SK-N-MC (cell line): ENCODE measurements around the gene ADCY3.

Source experiments
- DNase-seq: peaks from one replicate; pipeline ENCODE4 v3.0.0-alpha.2; 2011; ENCODE audit warnings: low read depth, low spot score
- H3K27ac ChIP-seq: fragments of 200-600 bp; sonication (generic); 2 replicates; pipeline ENCODE4 v1.5.1; 2016; ENCODE audit warnings: mixed run types
- H3K36me3 ChIP-seq: fragments of 200-600 bp; sonication (generic); 2 replicates; pipeline ENCODE4 v1.6.1; 2017; ENCODE audit warnings: antibody characterized with exemption, low read length, mixed read lengths; ENCODE audit not compliant: insufficient read depth
- H3K4me3 ChIP-seq: fragments of 200-600 bp; sonication (generic); 2 replicates; pipeline ENCODE4 v1.5.1; 2016
- H3K9ac ChIP-seq: fragments of 200-600 bp; sonication (generic); 2 replicates; pipeline ENCODE4 v1.8.0; 2017; ENCODE audit warnings: mixed run types, mixed read lengths; ENCODE audit not compliant: insufficient read length
- H3K9me3 ChIP-seq: fragments of 200-600 bp; sonication (generic); 2 replicates; pipeline ENCODE4 v1.6.1; 2017; ENCODE audit warnings: low read depth, mild to moderate bottlenecking, antibody characterized with exemption, low read length, moderate library complexity, mixed read lengths
- EZH2 ChIP-seq: fragments of 200-600 bp; sonication (generic); IDR thresholded peaks from one replicate; pipeline ENCODE4 v1.6.1; 2017; ENCODE audit warnings: antibody characterized with exemption
- FOXP2 ChIP-seq: optimal IDR thresholded peaks from 2 replicates; pipeline ENCODE3; 2011; ENCODE audit warnings: mild to moderate bottlenecking, moderate library complexity; ENCODE audit not compliant: insufficient read depth; ENCODE audit errors: extremely low read length, control extremely low read depth
- POLR2AphosphoS5 ChIP-seq: IDR thresholded peaks from 2 replicates; pipeline ENCODE4 v1.6.1; 2012; ENCODE audit warnings: mild to moderate bottlenecking, low read depth, low read length, borderline replicate concordance

ADCY3 gene

GRCh38 chr2:24845691-24846090, 74.3 kb downstream of the ADCY3 start:
- H3K27ac ChIP-seq = no peak overlapping the region
- DNase-seq = no peak
- TF ChIP-seq POLR2AphosphoS5 (no peak), FOXP2 (no peak)
- H3K4me3 ChIP-seq = no peak overlapping the region
- no peak overlapping the region for H3K9ac ChIP-seq
- H3K36me3 ChIP-seq = no peaks in the 10 kb centered on the region
- H3K9me3 ChIP-seq = no peaks in the 10 kb centered on the region

GRCh38 chr2:24844023-24844685, 75.9 kb downstream of the ADCY3 start:
- TF ChIP-seq POLR2AphosphoS5 = no peak
- no peak for TF ChIP-seq FOXP2
- TF ChIP-seq EZH2 = no peak
- no peaks in the 10 kb centered on the region for H3K9me3 ChIP-seq
- no peak overlapping the region for H3K4me3 ChIP-seq
- no peak overlapping the region for H3K27ac ChIP-seq
- H3K9ac ChIP-seq = no peak overlapping the region
- no peaks in the 10 kb centered on the region; the same call in 1 of the 2 replicates for H3K36me3 ChIP-seq
- DNase-seq = no peak

DNA sequence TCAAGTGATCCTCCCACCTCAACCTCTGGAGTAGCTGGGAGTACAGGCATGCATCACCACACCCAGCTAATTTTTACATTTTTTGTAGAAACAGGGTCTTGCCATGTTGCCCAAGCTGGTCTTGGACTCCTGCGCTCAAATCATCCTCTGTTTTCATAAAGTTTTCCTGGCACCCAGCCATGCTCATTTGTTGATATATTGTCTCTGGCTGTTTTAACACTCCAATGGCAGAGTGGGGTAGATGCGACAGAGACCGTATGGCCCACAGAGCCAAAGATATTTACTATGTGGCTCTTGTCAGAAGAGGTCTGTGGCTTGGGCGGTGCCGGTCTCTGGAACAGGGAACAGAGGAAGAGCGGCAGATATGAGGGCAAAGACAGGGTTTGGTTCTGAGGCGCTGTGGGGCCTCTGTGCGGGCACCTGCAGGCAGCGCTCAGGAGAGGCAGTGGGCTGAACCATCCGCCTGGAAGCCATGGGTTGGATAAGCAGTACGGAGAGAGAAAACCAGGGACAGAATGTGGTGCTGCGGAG, 76.6 kb downstream of the ADCY3 start:
- no peaks in the 10 kb centered on the region; the same call in 1 of the 2 replicates for H3K36me3 ChIP-seq
- H3K4me3 ChIP-seq = no peak overlapping the region
- no peak overlapping the region for H3K27ac ChIP-seq
- no peak for DNase-seq
- TF ChIP-seq FOXP2 (no peak), EZH2 (no peak), POLR2AphosphoS5 (no peak)
- no peaks in the 10 kb centered on the region for H3K9me3 ChIP-seq
- no peak overlapping the region for H3K9ac ChIP-seq

DNA sequence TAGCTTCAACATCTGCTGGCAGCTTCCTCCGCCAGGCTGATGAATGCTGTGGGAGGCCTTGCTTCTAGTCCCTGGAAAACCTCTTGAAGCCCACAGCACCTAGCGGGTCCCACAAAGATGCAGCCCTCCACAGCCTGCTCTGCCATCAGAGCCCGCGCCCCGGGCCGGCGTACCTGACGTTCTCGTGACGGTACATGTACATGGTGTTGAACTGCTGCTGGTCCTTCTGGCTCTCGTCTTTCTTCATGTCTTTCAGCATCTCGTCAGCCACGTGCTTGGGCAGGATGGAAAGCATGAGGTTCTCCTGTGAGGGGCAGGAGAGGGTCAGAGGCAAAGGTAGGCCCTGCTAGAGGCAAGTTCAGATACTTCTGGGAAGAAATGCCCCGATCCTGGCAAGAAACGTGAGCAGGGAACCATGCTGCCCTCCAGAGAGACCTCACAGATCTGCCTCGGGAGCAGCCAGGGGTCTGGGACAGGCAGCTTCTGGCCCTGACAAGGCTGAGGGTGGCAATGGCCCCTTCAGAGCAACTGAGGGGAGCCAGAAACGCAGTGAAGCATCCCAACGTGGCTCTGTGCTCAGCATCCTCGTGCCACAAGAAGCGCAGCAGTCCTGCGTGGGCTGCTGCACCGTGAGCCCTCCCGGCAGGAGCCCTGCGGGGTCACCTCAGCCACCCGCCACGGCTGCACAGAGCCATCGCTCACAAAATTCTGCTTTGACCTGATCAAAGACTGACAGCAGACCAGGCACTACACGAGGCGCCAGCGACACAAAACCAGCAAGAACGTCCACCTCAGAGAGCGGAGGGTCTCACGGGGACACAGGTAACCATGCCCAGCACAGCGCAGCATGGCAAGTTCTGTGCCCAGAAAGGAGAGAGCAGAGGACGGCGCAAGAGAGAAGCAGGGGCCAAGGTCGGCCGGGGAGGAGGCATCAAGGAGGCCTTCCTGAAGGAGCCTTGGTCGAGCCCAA, 77.7 kb downstream of the ADCY3 start:
- no peak for TF ChIP-seq POLR2AphosphoS5
- TF ChIP-seq EZH2 = no peak
- TF ChIP-seq FOXP2 = no peak
- no peak overlapping the region for H3K4me3 ChIP-seq
- DNase-seq = no peak
- no peaks in the 10 kb centered on the region for H3K9me3 ChIP-seq
- H3K9ac ChIP-seq = no peak overlapping the region
- H3K27ac ChIP-seq = no peak overlapping the region
- H3K36me3 ChIP-seq = no peaks in the 10 kb centered on the region; the same call in 1 of the 2 replicates

GRCh38 chr2:24840962-24841945, 78.8 kb downstream of the ADCY3 start:
- no peak for DNase-seq
- Histone ChIP-seq H3K9ac (no peak overlapping the region), H3K36me3 (no peaks in the 10 kb centered on the region; the same call in 1 of the 2 replicates), H3K27ac (no peak overlapping the region), H3K4me3 (no peak overlapping the region), H3K9me3 (no peaks in the 10 kb centered on the region)
- TF ChIP-seq EZH2 (no peak), FOXP2 (no peak), POLR2AphosphoS5 (no peak)

GRCh38 chr2:24840164-24840869, 79.7 kb downstream of the ADCY3 start:
- Histone ChIP-seq H3K4me3 (no peak overlapping the region), H3K27ac (no peak overlapping the region), H3K36me3 (no peaks in the 10 kb centered on the region; the same call in 1 of the 2 replicates), H3K9me3 (no peaks in the 10 kb centered on the region), H3K9ac (no peak overlapping the region)
- no peak for TF ChIP-seq POLR2AphosphoS5
- no peak for TF ChIP-seq FOXP2
- no peak for TF ChIP-seq EZH2
- no peak for DNase-seq

- TF ChIP-seq POLR2AphosphoS5 (no peak), EZH2 (no peak), FOXP2 (no peak)
Measured at GRCh38 chr2:24839729-24840128, 80.3 kb downstream of the ADCY3 start.

More at GRCh38 chr2:24839729-24840128, 80.3 kb downstream of the ADCY3 start:
- Histone ChIP-seq H3K9ac (no peak overlapping the region), H3K4me3 (no peak overlapping the region), H3K9me3 (no peaks in the 10 kb centered on the region), H3K36me3 (no peaks in the 10 kb centered on the region; the same call in 1 of the 2 replicates), H3K27ac (no peak overlapping the region)
- no peak for DNase-seq
